Tibial nerve (tissue), 4 donors: ENCODE results near the gene KIRREL1. TPM values are rescaled to one million over a fixed set of nuclear protein-coding genes. Genes with fewer than 3 reads are reported as not detected.
A peak's percentile ranks its signal among the peaks of the same experiment; 100 is the strongest.

Experiments used
- DNase-seq, 2 donors: peaks; one replicate each; pipeline ENCODE4 v3.0.0-alpha.2; 2019; ENCODE audit warnings: low spot score in 2 of 2
- H3K27ac ChIP-seq, 4 donors: fragments of 200-600 bp; sonication (generic) in 3 of 4; one replicate each; pipeline ENCODE4 v1.5.1; 2017 to 2019; ENCODE audit warnings: mild to moderate bottlenecking in 1 of 4
- H3K27me3 ChIP-seq, 2 donors: fragments of 200-600 bp; sonication (generic) in 1 of 2; one replicate each; pipeline versions ENCODE4 v1.5.1 to v1.6.0; 2017 to 2019
- H3K36me3 ChIP-seq, 3 donors: fragments of 200-600 bp; sonication (generic); one replicate each; pipeline ENCODE4 v1.5.1; 2018 to 2019
- H3K4me1 ChIP-seq, 4 donors: fragments of 200-600 bp; sonication (generic) in 3 of 4; one replicate each; pipeline ENCODE4 v1.5.1; 2017 to 2019
- H3K4me3 ChIP-seq, 4 donors: fragments of 200-600 bp; sonication (generic) in 3 of 4; one replicate each; pipeline ENCODE4 v1.5.1; 2017 to 2019; ENCODE audit warnings: mild to moderate bottlenecking in 1 of 4, moderate library complexity in 1 of 4
- H3K9me3 ChIP-seq, 4 donors: fragments of 200-600 bp; sonication (generic) in 3 of 4; one replicate each; pipeline ENCODE4 v1.5.1; 2017 to 2019
- EP300 ChIP-seq, 2 donors: sonication (generic); formaldehyde crosslinking; IDR thresholded peaks; one replicate each; pipeline ENCODE4 v1.6.1; 2017; ENCODE audit warnings: antibody characterized with exemption in 2 of 2, mild to moderate bottlenecking in 1 of 2
- POLR2A ChIP-seq, 2 donors: fragments of 450-650 bp; IDR thresholded peaks; one replicate each; pipeline ENCODE4 v1.6.1; 2017; ENCODE audit warnings: antibody characterized with exemption in 2 of 2, mild to moderate bottlenecking in 2 of 2, moderate library complexity in 2 of 2
- WGBS, 2 donors: methylation state at CpG; one replicate each; pipeline ENCODE4 v1.1.5; 2018; 5-methylcytosine and 5-hydroxymethylcytosine counted together
- total RNA-seq, 4 donors: library from RNA; depleted of rRNA; stranded (reverse); fragments of >200 nt; gene quantifications; one replicate each; pipeline ENCODE4 v1.1.0, GENCODE V29; 2016
- TF ChIP-seq, protein P1 (sequence below), 5 experiments: fragments of 200-600 bp in 3 of 5; fragments of 450-650 bp in 2 of 5; sonication (generic) in 3 of 5; IDR thresholded peaks; one replicate each; pipeline ENCODE4 v1.5.1; 2016 to 2019; ENCODE audit warnings: antibody characterized with exemption in 5 of 5, mild to moderate bottlenecking in 3 of 5, moderate library complexity in 2 of 5

The KIRREL1 gene
- total RNA-seq, 4 donors from 2014 or later, result 47.1 to 60.6 (median 50.7) TPM

- 81 to 83% methylated on average over 10 of the region's 10 CpGs for WGBS, 2 donors
- no peak overlapping the region for H3K4me3 ChIP-seq
- no peak overlapping the region for H3K27ac ChIP-seq
- no peaks in the 10 kb centered on the region for H3K36me3 ChIP-seq
- TF ChIP-seq EP300 (IDR thresholded peaks at IDR 0.05) (no peak), POLR2A (IDR thresholded peaks at IDR 0.05) (no peak)
- TF ChIP-seq, protein P1, sequence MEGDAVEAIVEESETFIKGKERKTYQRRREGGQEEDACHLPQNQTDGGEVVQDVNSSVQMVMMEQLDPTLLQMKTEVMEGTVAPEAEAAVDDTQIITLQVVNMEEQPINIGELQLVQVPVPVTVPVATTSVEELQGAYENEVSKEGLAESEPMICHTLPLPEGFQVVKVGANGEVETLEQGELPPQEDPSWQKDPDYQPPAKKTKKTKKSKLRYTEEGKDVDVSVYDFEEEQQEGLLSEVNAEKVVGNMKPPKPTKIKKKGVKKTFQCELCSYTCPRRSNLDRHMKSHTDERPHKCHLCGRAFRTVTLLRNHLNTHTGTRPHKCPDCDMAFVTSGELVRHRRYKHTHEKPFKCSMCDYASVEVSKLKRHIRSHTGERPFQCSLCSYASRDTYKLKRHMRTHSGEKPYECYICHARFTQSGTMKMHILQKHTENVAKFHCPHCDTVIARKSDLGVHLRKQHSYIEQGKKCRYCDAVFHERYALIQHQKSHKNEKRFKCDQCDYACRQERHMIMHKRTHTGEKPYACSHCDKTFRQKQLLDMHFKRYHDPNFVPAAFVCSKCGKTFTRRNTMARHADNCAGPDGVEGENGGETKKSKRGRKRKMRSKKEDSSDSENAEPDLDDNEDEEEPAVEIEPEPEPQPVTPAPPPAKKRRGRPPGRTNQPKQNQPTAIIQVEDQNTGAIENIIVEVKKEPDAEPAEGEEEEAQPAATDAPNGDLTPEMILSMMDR (IDR thresholded peaks at IDR 0.05), result no peak
- H3K4me1 ChIP-seq, result peaks cover 0 to 22% (median 8%) of the 10 kb centered on the region in 4 donors
- no peak for DNase-seq
- H3K9me3 ChIP-seq, result no peaks in the 10 kb centered on the region
- peaks cover 0 to 21% of the 10 kb centered on the region in 2 donors for H3K27me3 ChIP-seq
Observed at GRCh38 chr1:158116311-158117167, 123.1 kb downstream of the KIRREL1 start.

GRCh38 chr1:158117854-158118704 lies 124.6 kb downstream of the KIRREL1 start:
- no peaks in the 10 kb centered on the region for H3K9me3 ChIP-seq
- peaks cover 0 to 6% of the 10 kb centered on the region in 2 donors for H3K27me3 ChIP-seq
- no peak for TF ChIP-seq EP300 (IDR thresholded peaks at IDR 0.05)
- TF ChIP-seq, protein P1 (IDR thresholded peaks at IDR 0.05), result peak; percentile 27 to 65 (median 46)
- 6 to 13% methylated on average over 22 of the region's 22 CpGs for WGBS, 2 donors
- no peak overlapping the region for H3K27ac ChIP-seq
- peak overlapping the region in 2 of 4 donors; percentile 23 to 25 for H3K4me3 ChIP-seq
- DNase-seq, result peak; percentile 27 to 39
- H3K36me3 ChIP-seq, result no peaks in the 10 kb centered on the region
- peaks cover 0 to 20% (median 8%) of the 10 kb centered on the region in 4 donors for H3K4me1 ChIP-seq

- H3K4me3 ChIP-seq, result no peak overlapping the region
- 66 to 78% methylated on average over 8 of the region's 8 CpGs for WGBS, 2 donors
- peaks cover 0 to 5% of the 10 kb centered on the region in 2 donors for H3K27me3 ChIP-seq
- no peak overlapping the region for H3K27ac ChIP-seq
- DNase-seq, result no peak
- TF ChIP-seq POLR2A (IDR thresholded peaks at IDR 0.05) (no peak), EP300 (IDR thresholded peaks at IDR 0.05) (no peak)
- TF ChIP-seq, protein P1 (IDR thresholded peaks at IDR 0.05), result no peak
- H3K4me1 ChIP-seq, result peaks cover 0 to 12% (median 8%) of the 10 kb centered on the region in 4 donors
- no peaks in the 10 kb centered on the region for H3K36me3 ChIP-seq
- H3K9me3 ChIP-seq, result no peaks in the 10 kb centered on the region
Observed at GRCh38 chr1:158118713-158119402, 125.4 kb downstream of the KIRREL1 start.

DNA sequence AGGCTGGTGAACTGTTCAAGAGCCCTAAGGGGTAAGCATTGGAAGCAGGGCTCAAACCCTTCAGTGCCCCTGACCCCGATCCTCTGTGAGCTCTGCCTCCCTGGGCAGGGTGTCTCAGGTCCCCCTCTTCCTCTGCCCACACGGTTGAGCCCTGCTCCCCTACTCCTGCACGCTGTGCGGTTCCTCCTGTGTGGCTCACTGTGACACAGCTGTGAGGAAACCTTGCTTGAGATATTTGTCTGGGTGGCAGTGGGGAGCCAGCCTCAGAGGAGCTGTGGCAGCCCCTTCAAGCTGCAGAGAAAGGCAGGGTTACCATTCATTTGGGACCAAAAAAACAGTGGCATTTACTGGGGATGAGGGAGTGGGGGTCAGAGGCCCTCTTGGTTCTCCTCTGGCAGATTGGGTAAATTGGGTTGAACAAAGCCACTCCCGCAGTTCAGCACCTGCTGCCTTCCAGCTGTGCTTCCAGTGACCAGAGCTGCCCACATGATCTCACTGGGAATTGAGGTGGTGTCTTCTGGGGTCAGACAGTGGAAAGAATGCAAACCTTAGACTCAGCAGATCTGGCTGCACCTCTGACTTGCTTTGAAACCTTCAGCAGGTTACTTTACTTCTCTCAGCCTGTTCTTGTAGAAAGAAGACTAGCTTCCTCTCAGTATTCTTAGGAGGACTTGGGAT lies 126.7 kb downstream of the KIRREL1 start:
- 81 to 91% methylated on average over 5 of the region's 5 CpGs for WGBS, 2 donors
- peaks cover 0 to 5% of the 10 kb centered on the region in 2 donors for H3K27me3 ChIP-seq
- H3K4me3 ChIP-seq, result no peak overlapping the region
- H3K27ac ChIP-seq, result no peak overlapping the region
- peaks cover 0 to 11% (median 7%) of the 10 kb centered on the region in 4 donors for H3K4me1 ChIP-seq
- no peaks in the 10 kb centered on the region for H3K36me3 ChIP-seq
- H3K9me3 ChIP-seq, result no peaks in the 10 kb centered on the region
- DNase-seq, result no peak
- TF ChIP-seq, protein P1 (IDR thresholded peaks at IDR 0.05), result no peak
- no peak for TF ChIP-seq EP300 (IDR thresholded peaks at IDR 0.05)
- no peak for TF ChIP-seq POLR2A (IDR thresholded peaks at IDR 0.05)
